ENCODE measurements around the gene DPM2.

Gene DPM2

GRCh38 chr9:127953768-127954505 lies 16.3 kb upstream of the DPM2 start:
- DNase-seq, result no peak

- DNase-seq, result no peak
Observed at GRCh38 chr9:127953154-127953553, 15.5 kb upstream of the DPM2 start.

- DNase-seq, result no peak
Observed at GRCh38 chr9:127950513-127951289, 13.0 kb upstream of the DPM2 start.

GRCh38 chr9:127949827-127950512 lies 12.3 kb upstream of the DPM2 start:
- no peak for DNase-seq

GRCh38 chr9:127947841-127948710 lies 10.4 kb upstream of the DPM2 start:
- no peak for DNase-seq

GRCh38 chr9:127946728-127947127 lies 9.1 kb upstream of the DPM2 start:
- DNase-seq, result no peak

GRCh38 chr9:127945942-127946341 lies 8.3 kb upstream of the DPM2 start:
- no peak for DNase-seq

GRCh38 chr9:127945338-127945737 lies 7.7 kb upstream of the DPM2 start:
- no peak for DNase-seq

GRCh38 chr9:127944586-127945218 lies 7.0 kb upstream of the DPM2 start:
- no peak for DNase-seq

- DNase-seq, result peak; percentile 82
Observed at GRCh38 chr9:127943731-127944144, 6.1 kb upstream of the DPM2 start.

GRCh38 chr9:127943011-127943662 lies 5.5 kb upstream of the DPM2 start:
- no peak for DNase-seq

- DNase-seq, result peak; percentile 53
Observed at GRCh38 chr9:127942216-127943010, 4.8 kb upstream of the DPM2 start.

GRCh38 chr9:127941961-127942215 lies 4.2 kb upstream of the DPM2 start:
- no peak for DNase-seq

- DNase-seq, result no peak
Observed at GRCh38 chr9:127941062-127941960, 3.7 kb upstream of the DPM2 start.

GRCh38 chr9:127940593-127940992 lies 2.9 kb upstream of the DPM2 start:
- DNase-seq, result no peak

- DNase-seq, result no peak
Observed at GRCh38 chr9:127938298-127938690, 640 bp upstream of the DPM2 start.

- DNase-seq, result no peak
Observed at GRCh38 chr9:127937056-127937387, 632 bp downstream of the DPM2 start.

- DNase-seq, result no peak
Observed at GRCh38 chr9:127936347-127936852, 1.3 kb downstream of the DPM2 start.

- DNase-seq, result peak; percentile 42
Observed at GRCh38 chr9:127935765-127936221, 1.9 kb downstream of the DPM2 start.

- DNase-seq, result no peak
Observed at GRCh38 chr9:127934986-127935385, 2.7 kb downstream of the DPM2 start.
